ENCODE measurements around the gene RNF220. TPM values are rescaled to one million over a fixed set of nuclear protein-coding genes. Genes with fewer than 3 reads are reported as not detected.

Gene RNF220
- total and polyA plus RNA-seq, 2 of the 4 experiments (the other 2 are of a cell fraction): 71.8 to 77.1 TPM

DNA sequence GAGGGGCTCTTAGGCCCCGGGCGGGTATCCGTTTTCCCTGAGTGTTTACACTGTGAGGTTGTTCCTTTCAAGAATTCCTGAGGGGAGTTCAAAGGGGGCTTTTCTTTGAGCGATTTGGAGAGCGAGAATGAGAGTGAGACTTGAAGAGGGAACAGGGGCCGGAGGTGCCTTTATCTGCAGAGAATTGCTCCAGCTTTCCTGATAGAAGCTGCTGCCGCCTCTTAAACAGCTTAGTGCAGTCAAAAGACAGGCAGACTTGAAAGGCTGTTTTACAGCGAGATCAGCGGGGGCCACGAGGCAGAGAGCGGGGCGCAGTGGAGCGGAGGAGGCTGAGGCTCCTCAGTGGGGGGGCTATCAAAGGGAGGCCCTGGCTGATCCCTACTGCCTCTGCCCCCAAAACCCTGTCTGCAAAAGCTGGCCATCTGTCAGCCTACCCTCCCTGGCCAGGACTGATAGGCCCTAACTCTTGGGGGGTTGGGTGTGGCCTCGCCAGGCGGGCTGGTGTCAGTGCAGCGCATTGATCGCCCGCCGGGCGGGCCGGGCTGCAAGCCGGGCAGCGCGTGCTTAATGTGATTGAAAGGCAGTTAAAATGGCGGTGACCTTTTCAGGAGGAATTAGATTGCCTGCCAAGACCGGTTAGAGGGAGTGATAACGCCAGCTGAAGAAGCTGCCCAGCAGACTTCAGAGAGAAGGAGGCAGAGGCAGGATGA, 232.8 kb downstream of the RNF220 start:
- H2BK120ac ChIP-seq (ENCODE audit: low read depth, low read length): no peak overlapping the region
- no peak overlapping the region for H2AFZ ChIP-seq (replicated peaks; ENCODE audit: low read length, poor library complexity)
- no peak overlapping the region for H4K5ac ChIP-seq (ENCODE audit: low read depth, low read length)
- no peak overlapping the region for H2AK5ac ChIP-seq (ENCODE audit: low read depth, low read length)
- H3K27me3 ChIP-seq (ENCODE audit: control insufficient read depth, insufficient read depth, low read length): no peaks in the 10 kb centered on the region
- ATAC-seq (ENCODE audit: low read depth): no peak
- H3K4ac ChIP-seq (ENCODE audit: low read depth, low read length): no peak overlapping the region
- 70% methylated on average over 19 of the region's 27 CpGs; no CpG with 5 or more reads in 1 of the 2 experiments for WGBS, 2 experiments (ENCODE audit: extremely low coverage in 2 of 2, insufficient read length in 1 of 2)
- no peak overlapping the region for H4K91ac ChIP-seq (ENCODE audit: insufficient read depth, low read depth, low read length)
- no peak overlapping the region for H3K27ac ChIP-seq (ENCODE audit: insufficient read depth, low read length)
- H3K9me1 ChIP-seq (ENCODE audit: insufficient read depth, low read length): peaks cover 15% of the 10 kb centered on the region
- DNase-seq: no peak
- dilution Hi-C loops (cut with HindIII; ENCODE audit: low sequenced_read_pairs, unreplicated experiment) (no loop called here), in situ Hi-C loops (cut with MboI; ENCODE audit: low sequenced_read_pairs) (no loop called here), intact Hi-C loops (cut with micrococcal nuclease) (no loop called here)
- H3K79me1 ChIP-seq (ENCODE audit: low read depth in 1 of 2, low read length in 2 of 2): peaks cover 33 to 59% of the 10 kb centered on the region in 2 experiments
- no peak overlapping the region for H4K8ac ChIP-seq (ENCODE audit: low read depth in 2 of 2, low read length in 2 of 2)
- no peak overlapping the region for H2BK5ac ChIP-seq (ENCODE audit: low read depth, low read length, poor library complexity, severe bottlenecking)
- TF ChIP-seq, protein P1, sequence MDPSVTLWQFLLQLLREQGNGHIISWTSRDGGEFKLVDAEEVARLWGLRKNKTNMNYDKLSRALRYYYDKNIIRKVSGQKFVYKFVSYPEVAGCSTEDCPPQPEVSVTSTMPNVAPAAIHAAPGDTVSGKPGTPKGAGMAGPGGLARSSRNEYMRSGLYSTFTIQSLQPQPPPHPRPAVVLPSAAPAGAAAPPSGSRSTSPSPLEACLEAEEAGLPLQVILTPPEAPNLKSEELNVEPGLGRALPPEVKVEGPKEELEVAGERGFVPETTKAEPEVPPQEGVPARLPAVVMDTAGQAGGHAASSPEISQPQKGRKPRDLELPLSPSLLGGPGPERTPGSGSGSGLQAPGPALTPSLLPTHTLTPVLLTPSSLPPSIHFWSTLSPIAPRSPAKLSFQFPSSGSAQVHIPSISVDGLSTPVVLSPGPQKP (IDR thresholded peaks at IDR 0.05; ENCODE audit: borderline replicate concordance, low read depth, low read length): no peak
- no peak for TF ChIP-seq CEBPB (IDR thresholded peaks at IDR 0.05; ENCODE audit: low read depth, low read length)
- H3K14ac ChIP-seq (replicated peaks; ENCODE audit: low read depth, low read length): no peak overlapping the region
- H2AK9ac ChIP-seq (replicated peaks; ENCODE audit: low read depth, low read length, poor library complexity): no peak overlapping the region
- H3K4me3 ChIP-seq (ENCODE audit: insufficient read depth, low read depth, low read length): no peak overlapping the region
- no peak overlapping the region for H2BK20ac ChIP-seq (ENCODE audit: low read depth, low read length)
- H3K9me3 ChIP-seq (ENCODE audit: control insufficient read depth, insufficient read depth, low read length): no peaks in the 10 kb centered on the region
- H3K4me2 ChIP-seq (ENCODE audit: low read depth, low read length): no peak overlapping the region
- H3K9ac ChIP-seq (ENCODE audit: low read depth, low read length): no peak overlapping the region
- peaks cover 2% of the 10 kb centered on the region for H3K4me1 ChIP-seq (ENCODE audit: control insufficient read depth, insufficient read depth, low read length)
- peaks cover 78% of the 10 kb centered on the region for H3K36me3 ChIP-seq (ENCODE audit: control insufficient read depth, insufficient read depth, low read length)
- CTCF ChIA-PET: no interaction called here
- H2BK15ac ChIP-seq (ENCODE audit: low read depth, low read length): no peak overlapping the region
- H3K23ac ChIP-seq (ENCODE audit: low read depth, low read length): no peak overlapping the region
- no peak overlapping the region for H3K18ac ChIP-seq (ENCODE audit: low read depth, low read length)
- H4K20me1 ChIP-seq (ENCODE audit: insufficient read depth, low read length): peaks cover 11% of the 10 kb centered on the region
- no peak overlapping the region for H3K56ac ChIP-seq (ENCODE audit: extremely low read depth, insufficient read depth, low read length)
- BruUV-seq (replicated peaks): no TSS peak
- POLR2A ChIA-PET (ENCODE audit: unreplicated experiment): no interaction called here
